IMR-90 (cell line): ENCODE measurements around the gene DCHS1. TPM values are rescaled to one million over a fixed set of nuclear protein-coding genes. Genes with fewer than 3 reads are reported as not detected.

Experiments
- ATAC-seq: fragments of 200-7000 bp; cut with Tn5 transposase; 2 replicates; pipeline ENCODE4 v1.9.1; 2020; ENCODE audit warnings: low read depth, mild to moderate bottlenecking, moderate library complexity
- BruUV-seq: library from RNA; stranded (reverse); fragments of 400-500 nt; replicated peaks from 2 replicates; lab custom pipeline; 2021; lab: Mats Ljungman, UMichigan
- CTCF ChIA-PET: fragments of 300-600 bp; formaldehyde crosslinking; extraction: SDS; loops from one replicate; lab custom pipeline; 2021; ENCODE audit warnings: antibody characterized with exemption; lab: Yijun Ruan, JAX
- POLR2A ChIA-PET: fragments of 300-600 bp; sonication (Branson Sonifier 250); formaldehyde crosslinking; loops from one replicate; lab custom pipeline; 2022; ENCODE audit warnings: antibody characterized with exemption; ENCODE audit not compliant: unreplicated experiment; lab: Charles Lee
- DNase-seq: peaks from one replicate; pipeline ENCODE4 v3.0.0; 2013
- H2AFZ ChIP-seq: replicated peaks from 2 replicates; pipeline ENCODE3; 2013; ENCODE audit warnings: low read length, mild to moderate bottlenecking; ENCODE audit not compliant: poor library complexity
- H2AK5ac ChIP-seq: 2 replicates; pipeline ENCODE4 v1.6.1; 2013; ENCODE audit warnings: low read depth, low read length, inconsistent platforms
- H2AK9ac ChIP-seq: replicated peaks from 2 replicates; pipeline ENCODE3; 2013; ENCODE audit warnings: mild to moderate bottlenecking, low read depth, low read length, moderate library complexity; ENCODE audit not compliant: poor library complexity
- H2BK120ac ChIP-seq: 2 replicates; pipeline ENCODE4 v1.6.1; 2013; ENCODE audit warnings: low read depth, low read length, inconsistent platforms
- H2BK15ac ChIP-seq: 3 replicates; pipeline ENCODE4 v1.6.1; 2013; ENCODE audit warnings: low read depth, low read length, inconsistent platforms
- H2BK20ac ChIP-seq: 2 replicates; pipeline ENCODE4 v1.6.1; 2013; ENCODE audit warnings: low read depth, mild to moderate bottlenecking, inconsistent platforms, low read length, moderate library complexity
- H2BK5ac ChIP-seq: 2 replicates; pipeline ENCODE4 v1.6.1; 2013; ENCODE audit warnings: mild to moderate bottlenecking, low read depth, low read length, inconsistent platforms; ENCODE audit not compliant: poor library complexity, severe bottlenecking
- H3K14ac ChIP-seq: replicated peaks from 2 replicates; pipeline ENCODE4 v1.6.1; 2013; ENCODE audit warnings: low read depth, low read length, inconsistent platforms
- H3K18ac ChIP-seq: 2 replicates; pipeline ENCODE4 v1.6.1; 2013; ENCODE audit warnings: low read depth, low read length, control low read depth
- H3K23ac ChIP-seq: 2 replicates; pipeline ENCODE4 v1.6.1; 2013; ENCODE audit warnings: low read depth, low read length, inconsistent platforms
- H3K27ac ChIP-seq: 2 replicates; pipeline ENCODE4 v1.5.1; 2013; ENCODE audit warnings: mild to moderate bottlenecking, control low read depth, low read length; ENCODE audit not compliant: insufficient read depth
- H3K27me3 ChIP-seq: 2 replicates; pipeline ENCODE4 v1.6.1; 2013; ENCODE audit warnings: low read length; ENCODE audit not compliant: control insufficient read depth, insufficient read depth
- H3K36me3 ChIP-seq: 2 replicates; pipeline ENCODE4 v1.6.1; 2013; ENCODE audit warnings: low read length, mixed read lengths; ENCODE audit not compliant: control insufficient read depth, insufficient read depth
- H3K4ac ChIP-seq: 2 replicates; pipeline ENCODE4 v1.6.1; 2013; ENCODE audit warnings: low read depth, low read length, inconsistent platforms
- H3K4me1 ChIP-seq: 2 replicates; pipeline ENCODE4 v1.6.1; 2013; ENCODE audit warnings: low read length, mixed read lengths; ENCODE audit not compliant: control insufficient read depth, insufficient read depth
- H3K4me2 ChIP-seq: 2 replicates; pipeline ENCODE4 v1.6.1; 2013; ENCODE audit warnings: low read depth, mild to moderate bottlenecking, control low read depth, low read length, moderate library complexity
- H3K4me3 ChIP-seq: 2 replicates; pipeline ENCODE4 v1.5.1; 2013; ENCODE audit warnings: low read depth, mild to moderate bottlenecking, control low read depth, low read length, moderate library complexity; ENCODE audit not compliant: insufficient read depth
- H3K56ac ChIP-seq: 2 replicates; pipeline ENCODE4 v1.6.1; 2013; ENCODE audit warnings: low read length, inconsistent platforms; ENCODE audit not compliant: insufficient read depth; ENCODE audit errors: extremely low read depth
- H3K79me1 ChIP-seq, 2 experiments: 2 replicates each; pipeline ENCODE4 v1.6.1; 2013; ENCODE audit warnings: low read length in 2 of 2, inconsistent platforms in 1 of 2, low read depth in 1 of 2
- H3K9ac ChIP-seq: 2 replicates; pipeline ENCODE4 v1.6.1; 2013; ENCODE audit warnings: low read depth, low read length, control low read depth
- H3K9me1 ChIP-seq: 2 replicates; pipeline ENCODE4 v1.6.1; 2013; ENCODE audit warnings: low read length, inconsistent platforms; ENCODE audit not compliant: insufficient read depth
- H3K9me3 ChIP-seq: 2 replicates; pipeline ENCODE4 v1.6.1; 2013; ENCODE audit warnings: low read length; ENCODE audit not compliant: control insufficient read depth, insufficient read depth
- H4K20me1 ChIP-seq: 2 replicates; pipeline ENCODE4 v1.6.1; 2013; ENCODE audit warnings: low read length, inconsistent platforms; ENCODE audit not compliant: insufficient read depth
- H4K5ac ChIP-seq: 2 replicates; pipeline ENCODE4 v1.6.1; 2013; ENCODE audit warnings: mild to moderate bottlenecking, low read depth, low read length, control low read depth
- H4K8ac ChIP-seq, 2 experiments: 2 replicates each; pipeline ENCODE4 v1.6.1; 2013; ENCODE audit warnings: low read depth in 2 of 2, low read length in 2 of 2, control low read depth in 1 of 2, inconsistent platforms in 1 of 2
- H4K91ac ChIP-seq: 2 replicates; pipeline ENCODE4 v1.6.1; 2013; ENCODE audit warnings: low read depth, low read length, inconsistent platforms; ENCODE audit not compliant: insufficient read depth
- BHLHE40 ChIP-seq: fragments of 150-350 bp; IDR thresholded peaks from 2 replicates; pipeline ENCODE4 v1.6.1; 2016; ENCODE audit warnings: mild to moderate bottlenecking, low read depth, low read length
- CEBPB ChIP-seq: IDR thresholded peaks from 2 replicates; pipeline ENCODE4 v1.6.1; 2012; ENCODE audit warnings: low read depth, low read length, improper control_type of control experiment
- CHD1 ChIP-seq: IDR thresholded peaks from 2 replicates; pipeline ENCODE4 v1.6.1; 2012; ENCODE audit warnings: low read depth, low read length, improper control_type of control experiment
- FOS ChIP-seq: fragments of 150-350 bp; IDR thresholded peaks from 2 replicates; pipeline ENCODE4 v1.6.1; 2016; ENCODE audit warnings: low read depth, low read length
- MXI1 ChIP-seq: IDR thresholded peaks from 2 replicates; pipeline ENCODE4 v1.6.1; 2012; ENCODE audit warnings: low read depth, mild to moderate bottlenecking, low read length, moderate library complexity, borderline replicate concordance
- NFE2L2 ChIP-seq: fragments of 150-350 bp; IDR thresholded peaks from 2 replicates; pipeline ENCODE4 v1.6.1; 2016; ENCODE audit warnings: low read depth, mild to moderate bottlenecking, low read length
- POLR2A ChIP-seq: IDR thresholded peaks from 2 replicates; pipeline ENCODE4 v1.6.1; 2012; ENCODE audit warnings: mild to moderate bottlenecking, low read depth, low read length
- RAD21 ChIP-seq: IDR thresholded peaks from 2 replicates; pipeline ENCODE4 v1.6.1; 2012; ENCODE audit warnings: low read length, improper control_type of control experiment
- RCOR1 ChIP-seq: IDR thresholded peaks from 2 replicates; pipeline ENCODE4 v1.6.1; 2012; ENCODE audit warnings: mild to moderate bottlenecking, low read length, improper control_type of control experiment; ENCODE audit not compliant: insufficient replicate concordance
- RFX5 ChIP-seq: IDR thresholded peaks from 2 replicates; pipeline ENCODE4 v1.8.0; 2012; ENCODE audit warnings: low read depth, mild to moderate bottlenecking, low read length, moderate library complexity
- WGBS, 2 experiments: methylation state at CpG; one replicate each; pipeline versions ENCODE4 v1.1.5 to v1.1.7; 2013; ENCODE audit warnings: missing lambda C conversion rate in 2 of 2; ENCODE audit not compliant: insufficient read length in 1 of 2; ENCODE audit errors: extremely low coverage in 2 of 2; 5-methylcytosine and 5-hydroxymethylcytosine counted together
- dilution Hi-C: fragments of 300-500 bp; cut with HindIII; formaldehyde crosslinking; loops from one replicate; pipeline ENCODE4 v1.14.3; 2018; ENCODE audit warnings: low sequenced_read_pairs; ENCODE audit not compliant: unreplicated experiment
- in situ Hi-C: fragments of 300-500 bp; cut with MboI; formaldehyde crosslinking; loops from 3 replicates; pipeline ENCODE4 v1.14.3; 2019; ENCODE audit warnings: low sequenced_read_pairs, inconsistent platforms, mixed read lengths
- intact Hi-C: fragments of 100-400 bp; cut with micrococcal nuclease; formaldehyde crosslinking; loops from 2 replicates; pipeline ENCODE4 v1.10.0; 2022
- polyA plus RNA-seq, 3 experiments: library from polyadenylated mRNA; depleted of rRNA; stranded (reverse); fragments of >200 nt; gene quantifications; 2 replicates each; pipeline ENCODE4 v1.2.3, GENCODE V29; 2012; ENCODE audit warnings: low replicate concordance in 1 of 3
- total RNA-seq: library from RNA; depleted of rRNA; stranded (reverse); fragments of >200 nt; gene quantifications from 2 replicates; pipeline ENCODE4 v1.2.3, GENCODE V29; 2012
- TF ChIP-seq, protein P1 (sequence below): fragments of 150-350 bp; IDR thresholded peaks from 2 replicates; pipeline ENCODE4 v1.6.1; 2017; ENCODE audit warnings: mild to moderate bottlenecking, antibody characterized with exemption, low read length, low read depth
- TF ChIP-seq, protein P2 (sequence below): conservative IDR thresholded peaks from 2 replicates; pipeline ENCODE4 v1.5.1; 2012; ENCODE audit warnings: mild to moderate bottlenecking, low read depth, low read length, improper control_type of control experiment
- TF ChIP-seq, protein P3 (sequence below): fragments of 150-350 bp; IDR thresholded peaks from 2 replicates; pipeline ENCODE4 v1.6.1; 2016; ENCODE audit warnings: low read depth, mild to moderate bottlenecking, low read length, moderate library complexity, borderline replicate concordance

DCHS1 gene
- total and polyA plus RNA-seq, 2 of the 4 experiments (the other 2 are of a cell fraction), result 1.4 to 3.3 TPM

GRCh38 chr11:6619004-6619745 is 36.4 kb downstream of the DCHS1 start, which contains the start of gene TPP1:
TPP1 (minus strand) TSS chr11:6619422; CDS start chr11:6619400, 22 bp downstream.
- DNase-seq, result peak; percentile 94
- peak within 1 kb of the TSS; percentile 91 for H3K4me2 ChIP-seq
- H3K9me3 ChIP-seq, result no peaks in the 10 kb centered on the region
- peak within 1 kb of the TSS; percentile 90 for H3K9ac ChIP-seq
- H3K4me3 ChIP-seq, result peak within 1 kb of the TSS; percentile 75
- peak within 1 kb of the TSS; percentile 66 for H2BK120ac ChIP-seq
- H3K18ac ChIP-seq, result peak within 1 kb of the TSS; percentile 43
- BruUV-seq, result no TSS peak
- H2BK15ac ChIP-seq, result peak within 1 kb of the TSS; percentile 66; the same call in 2 of the 3 replicates
- no peak for TF ChIP-seq RCOR1
- peak; percentile 71 for TF ChIP-seq BHLHE40
- TF ChIP-seq MXI1, result no peak; the same call in 1 of the 2 replicates
- TF ChIP-seq, protein P1, sequence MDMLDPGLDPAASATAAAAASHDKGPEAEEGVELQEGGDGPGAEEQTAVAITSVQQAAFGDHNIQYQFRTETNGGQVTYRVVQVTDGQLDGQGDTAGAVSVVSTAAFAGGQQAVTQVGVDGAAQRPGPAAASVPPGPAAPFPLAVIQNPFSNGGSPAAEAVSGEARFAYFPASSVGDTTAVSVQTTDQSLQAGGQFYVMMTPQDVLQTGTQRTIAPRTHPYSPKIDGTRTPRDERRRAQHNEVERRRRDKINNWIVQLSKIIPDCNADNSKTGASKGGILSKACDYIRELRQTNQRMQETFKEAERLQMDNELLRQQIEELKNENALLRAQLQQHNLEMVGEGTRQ, result peak; percentile 100
- TF ChIP-seq RFX5, result peak; percentile 100
- TF ChIP-seq NFE2L2, result 0 out of 2 replicates have a peak, but pooled peaks have one; percentile 3
- TF ChIP-seq CHD1, result no peak
- peak; percentile 96 for TF ChIP-seq FOS
- TF ChIP-seq POLR2A, result peak; percentile 68
- TF ChIP-seq, protein P2, sequence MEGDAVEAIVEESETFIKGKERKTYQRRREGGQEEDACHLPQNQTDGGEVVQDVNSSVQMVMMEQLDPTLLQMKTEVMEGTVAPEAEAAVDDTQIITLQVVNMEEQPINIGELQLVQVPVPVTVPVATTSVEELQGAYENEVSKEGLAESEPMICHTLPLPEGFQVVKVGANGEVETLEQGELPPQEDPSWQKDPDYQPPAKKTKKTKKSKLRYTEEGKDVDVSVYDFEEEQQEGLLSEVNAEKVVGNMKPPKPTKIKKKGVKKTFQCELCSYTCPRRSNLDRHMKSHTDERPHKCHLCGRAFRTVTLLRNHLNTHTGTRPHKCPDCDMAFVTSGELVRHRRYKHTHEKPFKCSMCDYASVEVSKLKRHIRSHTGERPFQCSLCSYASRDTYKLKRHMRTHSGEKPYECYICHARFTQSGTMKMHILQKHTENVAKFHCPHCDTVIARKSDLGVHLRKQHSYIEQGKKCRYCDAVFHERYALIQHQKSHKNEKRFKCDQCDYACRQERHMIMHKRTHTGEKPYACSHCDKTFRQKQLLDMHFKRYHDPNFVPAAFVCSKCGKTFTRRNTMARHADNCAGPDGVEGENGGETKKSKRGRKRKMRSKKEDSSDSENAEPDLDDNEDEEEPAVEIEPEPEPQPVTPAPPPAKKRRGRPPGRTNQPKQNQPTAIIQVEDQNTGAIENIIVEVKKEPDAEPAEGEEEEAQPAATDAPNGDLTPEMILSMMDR, result no peak
- TF ChIP-seq, protein P3, sequence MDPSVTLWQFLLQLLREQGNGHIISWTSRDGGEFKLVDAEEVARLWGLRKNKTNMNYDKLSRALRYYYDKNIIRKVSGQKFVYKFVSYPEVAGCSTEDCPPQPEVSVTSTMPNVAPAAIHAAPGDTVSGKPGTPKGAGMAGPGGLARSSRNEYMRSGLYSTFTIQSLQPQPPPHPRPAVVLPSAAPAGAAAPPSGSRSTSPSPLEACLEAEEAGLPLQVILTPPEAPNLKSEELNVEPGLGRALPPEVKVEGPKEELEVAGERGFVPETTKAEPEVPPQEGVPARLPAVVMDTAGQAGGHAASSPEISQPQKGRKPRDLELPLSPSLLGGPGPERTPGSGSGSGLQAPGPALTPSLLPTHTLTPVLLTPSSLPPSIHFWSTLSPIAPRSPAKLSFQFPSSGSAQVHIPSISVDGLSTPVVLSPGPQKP, result no peak
- TF ChIP-seq RAD21, result peak; percentile 1; the same call in 1 of the 2 replicates
- no peak for TF ChIP-seq CEBPB
- ChIA-PET CTCF (interaction anchor here (0.6 to 2.4 kb wide), 8 partner anchors 13 to 240 kb away, joined by 3 to 17 read pairs (median 4); partner anchors contain the start of gene MRPL17), POLR2A (interaction anchor here (0.8 to 1.6 kb wide), 2 partner anchors 16 to 64 kb away, joined by 3 to 4 read pairs; partner anchors contain the start of gene MRPL17)
- dilution Hi-C loops (no loop called here), in situ Hi-C loops (loop anchor here (5.0 kb wide), 1 partner anchor 63 kb away; the partner anchor contains the start of gene MRPL17), intact Hi-C loops (loop anchor here (5.0 kb wide), 1 partner anchor 138 kb away; no protein-coding TSS in a partner anchor)
- H3K27me3 ChIP-seq, result no peaks in the 10 kb centered on the region
- peak within 1 kb of the TSS; percentile 36 for H2BK20ac ChIP-seq
- H3K79me1 ChIP-seq, result peaks cover 9 to 45% of the 10 kb centered on the region in 2 experiments
- peak within 1 kb of the TSS; percentile 74 for H2BK5ac ChIP-seq
- H3K4me1 ChIP-seq, result peaks cover 7% of the 10 kb centered on the region
- peak within 1 kb of the TSS; percentile 72 for H3K56ac ChIP-seq
- peak within 1 kb of the TSS; percentile 95 for H3K14ac ChIP-seq
- 2% methylated on average over 6 of the region's 16 CpGs; no CpG with 5 or more reads in 1 of the 2 experiments for WGBS, 2 experiments
- H3K36me3 ChIP-seq, result peaks cover 30% of the 10 kb centered on the region; the same call in 1 of the 2 replicates
- peaks cover 19% of the 10 kb centered on the region for H3K9me1 ChIP-seq
- peak within 1 kb of the TSS; percentile 90 for H3K23ac ChIP-seq
- H3K27ac ChIP-seq, result peak within 1 kb of the TSS; percentile 81
- peak within 1 kb of the TSS; percentile 97 for H2AK9ac ChIP-seq
- peak within 1 kb of the TSS; percentile 73 for H4K5ac ChIP-seq
- H4K8ac ChIP-seq, result peak within 1 kb of the TSS; percentile 79 to 91
- H4K20me1 ChIP-seq, result peaks cover 9% of the 10 kb centered on the region; the same call in 1 of the 2 replicates
- H4K91ac ChIP-seq, result peak within 1 kb of the TSS; percentile 78
- peak within 1 kb of the TSS; percentile 97 for H2AFZ ChIP-seq
- ATAC-seq, result peak; percentile 93
- H2AK5ac ChIP-seq, result peak within 1 kb of the TSS; percentile 93
- H3K4ac ChIP-seq, result peak within 1 kb of the TSS; percentile 94
